CD14-positive monocyte (primary cell): ENCODE measurements around the gene ZBTB39. TPM values are rescaled to one million over a fixed set of nuclear protein-coding genes. Genes with fewer than 3 reads are reported as not detected.
A peak's percentile ranks its signal among the peaks of the same experiment; 100 is the strongest.

ENCODE experiments used
- DNase-seq, 3 donors: peaks; one replicate each; pipeline ENCODE4 v3.0.0-alpha.2; 2011 to 2022
- H2AFZ ChIP-seq: 2 replicates; pipeline ENCODE4 v1.6.0; 2012; ENCODE audit warnings: mild to moderate bottlenecking, low read depth, low read length, inconsistent platforms; ENCODE audit not compliant: insufficient read depth, poor library complexity, severe bottlenecking
- H3K27ac ChIP-seq, 2 donors: 1 replicate in 1 of 2; 2 replicates in 1 of 2; pipeline ENCODE4 v1.5.1; 2012 to 2013; ENCODE audit warnings: low read length in 2 of 2, control low read depth in 1 of 2, inconsistent platforms in 1 of 2, low read depth in 1 of 2, mild to moderate bottlenecking in 1 of 2
- H3K27me3 ChIP-seq, 2 donors: one replicate each; pipeline versions ENCODE4 v1.6.0 to v1.6.1; 2011 to 2013; ENCODE audit warnings: low read length in 2 of 2; ENCODE audit not compliant: control insufficient read depth in 2 of 2, insufficient read depth in 2 of 2
- H3K36me3 ChIP-seq, 2 donors: replicated peaks in 1 of 2; 1 replicate in 1 of 2; 2 replicates in 1 of 2; pipeline versions ENCODE4 v1.5.1 to v1.6.1; 2012 to 2013; ENCODE audit warnings: low read length in 2 of 2, control low read depth in 1 of 2, inconsistent platforms in 1 of 2, mild to moderate bottlenecking in 1 of 2; ENCODE audit not compliant: insufficient read depth in 2 of 2, control insufficient read depth in 1 of 2
- H3K4me1 ChIP-seq, 2 donors: 1 replicate in 1 of 2; 2 replicates in 1 of 2; pipeline versions ENCODE4 v1.5.1 to v1.6.1; 2012 to 2013; ENCODE audit warnings: low read length in 2 of 2, control low read depth in 1 of 2, inconsistent platforms in 1 of 2, mild to moderate bottlenecking in 1 of 2, moderate library complexity in 1 of 2; ENCODE audit not compliant: insufficient read depth in 2 of 2, control insufficient read depth in 1 of 2
- H3K4me2 ChIP-seq: replicated peaks from 2 replicates; pipeline ENCODE3; 2012; ENCODE audit warnings: low read length, moderate library complexity, mild to moderate bottlenecking; ENCODE audit not compliant: poor library complexity, severe bottlenecking; ENCODE audit errors: extremely low read depth
- H3K4me3 ChIP-seq, 3 experiments: fragments of 200-600 bp in 1 of 3; sonication (generic) in 1 of 3; replicated peaks in 1 of 3; 1 replicate in 2 of 3; 2 replicates in 1 of 3; pipeline ENCODE4 v1.5.1; 2011 to 2013; ENCODE audit warnings: low read length in 3 of 3, mild to moderate bottlenecking in 3 of 3, control low read depth in 2 of 3, low read depth in 2 of 3, inconsistent platforms in 1 of 3, moderate library complexity in 1 of 3
- H3K79me2 ChIP-seq: 2 replicates; pipeline ENCODE4 v1.6.0; 2012; ENCODE audit warnings: mild to moderate bottlenecking, control low read depth, inconsistent platforms, low read length, moderate library complexity; ENCODE audit not compliant: insufficient read depth
- H3K9ac ChIP-seq: 2 replicates; pipeline ENCODE4 v1.6.0; 2017; ENCODE audit warnings: low read length, mild to moderate bottlenecking; ENCODE audit not compliant: insufficient read depth, poor library complexity, severe bottlenecking
- H3K9me3 ChIP-seq, 2 donors: replicated peaks in 1 of 2; 1 replicate in 1 of 2; 2 replicates in 1 of 2; pipeline versions ENCODE4 v1.5.1 to v1.6.1; 2012 to 2013; ENCODE audit warnings: low read length in 2 of 2, control low read depth in 1 of 2; ENCODE audit not compliant: control insufficient read depth in 1 of 2, insufficient read depth in 1 of 2
- H4K20me1 ChIP-seq: 2 replicates; pipeline ENCODE4 v1.6.0; 2012; ENCODE audit warnings: mild to moderate bottlenecking, low read length, control low read depth, moderate library complexity; ENCODE audit not compliant: insufficient read depth
- H3K27ac Mint-ChIP-seq, 7 donors: one replicate each; pipeline ENCODE4 v1.8.0; 2020; ENCODE audit warnings: mild to moderate bottlenecking in 7 of 7, mixed read lengths in 7 of 7, moderate library complexity in 6 of 7, inconsistent platforms in 2 of 7
- H3K27me3 Mint-ChIP-seq, 3 donors: one replicate each; pipeline ENCODE4 v1.8.0; 2021 to 2022; ENCODE audit warnings: low read depth in 3 of 3, mild to moderate bottlenecking in 3 of 3, mixed read lengths in 3 of 3, moderate library complexity in 3 of 3, inconsistent platforms in 1 of 3
- H3K36me3 Mint-ChIP-seq, 2 donors: one replicate each; pipeline ENCODE4 v1.8.0; 2020; ENCODE audit warnings: mixed read lengths in 2 of 2, inconsistent platforms in 1 of 2, mild to moderate bottlenecking in 1 of 2
- H3K4me1 Mint-ChIP-seq: one replicate; pipeline ENCODE4 v1.8.0; 2020; ENCODE audit warnings: mild to moderate bottlenecking, mixed read lengths
- H3K4me3 Mint-ChIP-seq, 2 donors: one replicate each; pipeline ENCODE4 v1.8.0; 2020; ENCODE audit warnings: mild to moderate bottlenecking in 2 of 2, mixed read lengths in 2 of 2, moderate library complexity in 1 of 2
- H3K9me3 Mint-ChIP-seq, 7 donors: one replicate each; pipeline ENCODE4 v1.8.0; 2020 to 2022; ENCODE audit warnings: mixed read lengths in 7 of 7, mild to moderate bottlenecking in 6 of 7, moderate library complexity in 6 of 7, inconsistent platforms in 2 of 7
- CTCF ChIP-seq: fragments of 200-600 bp; IDR thresholded peaks from one replicate; pipeline ENCODE4 v1.8.0; 2022; ENCODE audit warnings: antibody characterized with exemption, mild to moderate bottlenecking
- WGBS: methylation state at CpG from one replicate; pipeline ENCODE4 v1.1.5; 2013; ENCODE audit warnings: missing lambda C conversion rate; ENCODE audit not compliant: insufficient coverage; 5-methylcytosine and 5-hydroxymethylcytosine counted together
- intact Hi-C, 2 donors: fragments of 100-400 bp; cut with micrococcal nuclease; formaldehyde crosslinking; loops; one replicate each; pipeline versions ENCODE4 v1.15.0 to v1.15.1; 2023
- polyA plus RNA-seq, 3 donors: library from polyadenylated mRNA; depleted of rRNA in 1 of 3; unstranded in 2 of 3; stranded (reverse) in 1 of 3; fragments of 300-500 nt in 2 of 3; fragments of >200 nt in 1 of 3; fragmentation: Illumina TruSeq in 2 of 3; gene quantifications; 1 replicate in 2 of 3; 2 replicates in 1 of 3; pipeline ENCODE4 v1.2.3, GENCODE V29; 2012 to 2021

The ZBTB39 gene
- polyA plus RNA-seq, 3 donors: 0.65 to 3.7 (median 1.2) TPM

GRCh38 chr12:57016348-57016747 is 10.0 kb upstream of the ZBTB39 start, which contains the start of gene TAC3:
Gene TAC3, minus strand, starts transcription at chr12:57016529. Its CDS starts 732 bp downstream, at chr12:57015797.
- intact Hi-C loops: no loop called here
- no peak within 1 kb of the TSS for H3K4me3 ChIP-seq
- no peak within 1 kb of the TSS for H3K9ac ChIP-seq
- H3K36me3 ChIP-seq: no peaks in the 10 kb centered on the region
- peaks cover 2 to 6% of the 10 kb centered on the region in 2 donors for H3K27me3 ChIP-seq
- no peak within 1 kb of the TSS for H3K27ac Mint-ChIP-seq
- no peak for TF ChIP-seq CTCF
- peaks cover 6 to 18% (median 10%) of the 10 kb centered on the region in 3 donors for H3K27me3 Mint-ChIP-seq
- peak within 1 kb of the TSS in 1 of 2 donors; percentile 43 for H3K4me3 Mint-ChIP-seq
- no peak within 1 kb of the TSS for H3K27ac ChIP-seq
- H2AFZ ChIP-seq: no peak within 1 kb of the TSS
- H3K9me3 ChIP-seq: no peaks in the 10 kb centered on the region
- no peak for DNase-seq
- no peaks in the 10 kb centered on the region for H3K9me3 Mint-ChIP-seq
- H3K4me1 ChIP-seq: peaks cover 9 to 12% of the 10 kb centered on the region in 2 donors
- no peaks in the 10 kb centered on the region for H3K36me3 Mint-ChIP-seq
- no peaks in the 10 kb centered on the region for H4K20me1 ChIP-seq
- WGBS: 100% methylated on average over 1 of the region's 6 CpGs
- peaks cover 9% of the 10 kb centered on the region for H3K4me1 Mint-ChIP-seq
- no peaks in the 10 kb centered on the region for H3K79me2 ChIP-seq
- no peak within 1 kb of the TSS for H3K4me2 ChIP-seq

GRCh38 chr12:57012600-57013465 is 6.5 kb upstream of the ZBTB39 start:
- WGBS: 100% methylated on average over 2 of the region's 7 CpGs
- no peak overlapping the region for H3K4me3 Mint-ChIP-seq
- no peak overlapping the region for H2AFZ ChIP-seq
- peaks cover 4% of the 10 kb centered on the region for H3K4me1 Mint-ChIP-seq
- no peaks in the 10 kb centered on the region for H3K36me3 ChIP-seq
- no peak overlapping the region for H3K4me3 ChIP-seq
- TF ChIP-seq CTCF: no peak
- DNase-seq: no peak
- H3K79me2 ChIP-seq: no peaks in the 10 kb centered on the region
- H3K4me2 ChIP-seq: no peak overlapping the region
- H3K9me3 ChIP-seq: no peaks in the 10 kb centered on the region
- no peaks in the 10 kb centered on the region for H3K36me3 Mint-ChIP-seq
- H3K27ac ChIP-seq: no peak overlapping the region
- peaks cover 2 to 6% of the 10 kb centered on the region in 2 donors for H3K27me3 ChIP-seq
- no peaks in the 10 kb centered on the region for H4K20me1 ChIP-seq
- no peak overlapping the region for H3K27ac Mint-ChIP-seq
- H3K27me3 Mint-ChIP-seq: peaks cover 6 to 18% (median 10%) of the 10 kb centered on the region in 3 donors
- no peak overlapping the region for H3K9ac ChIP-seq
- no peaks in the 10 kb centered on the region for H3K4me1 ChIP-seq
- H3K9me3 Mint-ChIP-seq: no peaks in the 10 kb centered on the region
- intact Hi-C loops: no loop called here
